ENCODE data around the gene ZBTB5. TPM values are rescaled to one million over a fixed set of nuclear protein-coding genes. Genes with fewer than 3 reads are reported as not detected.
A peak's percentile ranks its signal among the peaks of the same experiment; 100 is the strongest.
"Not testable (repeated sequence)": the region's sequence is repeated elsewhere in the genome, so short reads cannot be mapped to it uniquely, and the experiment has no call there.

The ZBTB5 gene
- total RNA-seq, 1 experiment from 2014 or later: 5.8 TPM

GRCh38 chr9:37512437-37512836, 47.2 kb upstream of the ZBTB5 start:
- no peak overlapping the region for H3K4me2 ChIP-seq (ENCODE audit: low read length)
- no peaks in the 10 kb centered on the region; the same call in 1 of the 2 replicates for H3K36me3 ChIP-seq (ENCODE audit: low read depth, low read length)
- ATAC-seq: no peak
- H4K20me1 ChIP-seq (ENCODE audit: low read length): no peaks in the 10 kb centered on the region
- DNase-seq: no peak
- H3K27me3 ChIP-seq (ENCODE audit: low read length): no peaks in the 10 kb centered on the region
- no peak overlapping the region for H3K9ac ChIP-seq (ENCODE audit: low read length)
- H3F3A ChIP-seq (ENCODE audit: low read length, unreplicated experiment): no peaks in the 10 kb centered on the region
- no peaks in the 10 kb centered on the region for H3K79me2 ChIP-seq (ENCODE audit: low read length)
- BruUV-seq (replicated peaks): no TSS peak
- H2AFZ ChIP-seq (ENCODE audit: low read length): no peak overlapping the region
- no peaks in the 10 kb centered on the region for H3K9me3 ChIP-seq (ENCODE audit: low read length)
- H3K9me2 ChIP-seq (replicated peaks; ENCODE audit: low read length): no peaks in the 10 kb centered on the region
- TF ChIP-seq CTCF (conservative IDR thresholded peaks at IDR 0.05; ENCODE audit: low read depth, low read length) (no peak), EZH2phosphoT487 (IDR thresholded peaks at IDR 0.05; ENCODE audit: borderline replicate concordance, low read length) (no peak), EZH2 (IDR thresholded peaks at IDR 0.05; ENCODE audit: low read length, unreplicated experiment) (no peak)
- ChIA-PET CTCF (no interaction called here), POLR2A (ENCODE audit: unreplicated experiment) (no interaction called here)
- H3K4me1 ChIP-seq (ENCODE audit: insufficient read depth, low read length): no peaks in the 10 kb centered on the region
- intact Hi-C loops (cut with micrococcal nuclease): no loop called here
- H3K4me3 ChIP-seq (ENCODE audit: low read length): no peak overlapping the region
- H3K27ac ChIP-seq (ENCODE audit: low read length): no peak overlapping the region

DNA sequence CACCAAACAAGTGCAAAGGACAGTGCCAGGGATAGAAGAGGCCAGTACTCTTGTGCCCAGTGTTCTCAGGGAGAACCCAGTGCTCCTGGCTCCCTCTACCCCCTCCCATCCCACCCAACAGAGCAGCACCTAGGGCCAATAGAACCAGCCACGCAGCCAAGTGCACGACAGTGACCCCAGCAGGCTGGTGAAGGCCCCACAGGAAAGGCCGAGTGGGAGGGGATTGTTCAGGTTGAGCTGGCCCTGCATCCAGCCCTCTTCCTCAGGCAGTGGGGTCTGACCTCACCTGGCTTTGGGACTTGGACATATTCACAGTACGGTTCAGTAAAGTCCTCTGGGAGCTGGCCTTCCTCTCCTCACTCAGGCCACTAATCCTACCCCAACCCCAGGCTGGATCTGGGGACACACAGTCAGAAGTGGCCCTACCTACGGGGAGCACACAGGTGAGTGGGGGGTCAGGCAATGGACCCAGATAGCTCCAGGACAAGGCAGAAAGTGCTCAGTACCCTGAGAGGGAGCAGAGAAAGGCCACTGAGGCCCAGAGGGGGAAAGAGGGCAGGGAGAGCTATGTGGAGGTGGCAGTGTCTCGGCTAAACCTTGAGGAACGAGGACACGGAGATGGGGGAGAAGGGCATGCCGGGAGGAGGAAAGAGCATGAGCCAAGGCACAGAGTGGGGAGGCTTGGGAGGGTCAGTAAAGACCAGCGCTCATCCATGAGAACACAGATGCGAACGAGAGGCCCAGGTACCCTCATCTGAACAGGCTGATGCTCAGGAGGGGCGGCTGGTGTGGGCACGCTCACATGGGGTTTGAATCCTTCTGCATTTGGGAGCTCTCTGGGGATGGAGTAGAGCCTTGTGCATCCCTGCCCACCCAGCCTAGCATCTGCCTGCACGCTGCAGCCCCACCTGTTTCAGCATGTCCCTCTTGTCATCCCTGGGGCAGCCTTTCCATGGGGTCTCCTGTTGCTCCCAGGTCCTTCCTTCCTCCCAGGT, 46.1 kb upstream of the ZBTB5 start:
- DNase-seq: peak; percentile 7
- H3K9me3 ChIP-seq (ENCODE audit: low read length): no peaks in the 10 kb centered on the region
- H3K9me2 ChIP-seq (replicated peaks; ENCODE audit: low read length): no peaks in the 10 kb centered on the region
- ChIA-PET CTCF (no interaction called here), POLR2A (ENCODE audit: unreplicated experiment) (no interaction called here)
- H3K27me3 ChIP-seq (ENCODE audit: low read length): no peaks in the 10 kb centered on the region
- H3K27ac ChIP-seq (ENCODE audit: low read length): no peak overlapping the region
- no peak overlapping the region for H3K9ac ChIP-seq (ENCODE audit: low read length)
- no peak for TF ChIP-seq CTCF (conservative IDR thresholded peaks at IDR 0.05; ENCODE audit: low read depth, low read length)
- no peak for TF ChIP-seq EZH2phosphoT487 (IDR thresholded peaks at IDR 0.05; ENCODE audit: borderline replicate concordance, low read length)
- TF ChIP-seq EZH2 (IDR thresholded peaks at IDR 0.05; ENCODE audit: low read length, unreplicated experiment): no peak
- H3K36me3 ChIP-seq (ENCODE audit: low read depth, low read length): no peaks in the 10 kb centered on the region; the same call in 1 of the 2 replicates
- peak; percentile 54; the same call in 1 of the 2 replicates for ATAC-seq
- no peaks in the 10 kb centered on the region for H4K20me1 ChIP-seq (ENCODE audit: low read length)
- no peak overlapping the region for H3K4me3 ChIP-seq (ENCODE audit: low read length)
- H3K4me1 ChIP-seq (ENCODE audit: insufficient read depth, low read length): no peaks in the 10 kb centered on the region
- no peaks in the 10 kb centered on the region for H3K79me2 ChIP-seq (ENCODE audit: low read length)
- intact Hi-C loops (cut with micrococcal nuclease): no loop called here
- no TSS peak for BruUV-seq (replicated peaks)
- no peak overlapping the region for H3K4me2 ChIP-seq (ENCODE audit: low read length)
- H3F3A ChIP-seq (ENCODE audit: low read length, unreplicated experiment): no peaks in the 10 kb centered on the region
- H2AFZ ChIP-seq (ENCODE audit: low read length): no peak overlapping the region

GRCh38 chr9:37510053-37510452, 44.8 kb upstream of the ZBTB5 start:
- H3K27me3 ChIP-seq (ENCODE audit: low read length); DNase-seq; H3K4me2 ChIP-seq (ENCODE audit: low read length); H3K27ac ChIP-seq (ENCODE audit: low read length); H3K79me2 ChIP-seq (ENCODE audit: low read length); CTCF ChIA-PET; H3K9me3 ChIP-seq (ENCODE audit: low read length); H3K9me2 ChIP-seq (replicated peaks; ENCODE audit: low read length); H2AFZ ChIP-seq (ENCODE audit: low read length); H4K20me1 ChIP-seq (ENCODE audit: low read length); BruUV-seq (replicated peaks); H3F3A ChIP-seq (ENCODE audit: low read length, unreplicated experiment); POLR2A ChIA-PET (ENCODE audit: unreplicated experiment); H3K36me3 ChIP-seq (ENCODE audit: low read depth, low read length); H3K4me3 ChIP-seq (ENCODE audit: low read length); H3K9ac ChIP-seq (ENCODE audit: low read length); intact Hi-C loops (cut with micrococcal nuclease); H3K4me1 ChIP-seq (ENCODE audit: insufficient read depth, low read length); ATAC-seq: not testable (repeated sequence)

All from PC-3 (cell line).